ENCODE results near the gene HECTD2. TPM values are rescaled to one million over a fixed set of nuclear protein-coding genes. Genes with fewer than 3 reads are reported as not detected.

Gene HECTD2
- total RNA-seq, 1 experiment from 2014 or later = 2.0 TPM

DNA sequence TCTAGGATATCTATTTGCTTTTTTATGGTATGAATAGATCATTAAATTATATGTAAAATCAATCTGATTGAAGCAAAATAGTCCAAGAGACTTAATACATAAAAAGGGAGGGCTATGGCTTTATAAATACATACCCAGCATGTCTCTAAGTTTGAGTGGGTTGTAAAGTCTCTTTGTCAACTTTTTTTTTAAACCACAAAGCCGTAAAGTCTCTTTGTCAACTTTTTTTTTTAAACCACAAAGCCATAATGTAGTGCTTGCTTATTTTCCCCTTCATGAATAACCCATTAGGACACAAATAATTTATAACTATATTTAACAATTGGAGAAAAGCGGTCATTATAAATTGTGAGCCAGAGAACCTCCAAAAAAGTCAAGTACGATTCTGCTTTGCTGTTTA, 5.7 kb downstream of the HECTD2 start:
- CTCF ChIA-PET = interaction anchor here (0.6 kb wide), 1 partner anchor 27 kb away, joined by 3 read pairs; no protein-coding TSS in a partner anchor
- no peaks in the 10 kb centered on the region for H3K36me3 Mint-ChIP-seq (ENCODE audit: insufficient read depth, unreplicated experiment)
- no peak overlapping the region for H3K4me3 Mint-ChIP-seq (ENCODE audit: unreplicated experiment)
- TF ChIP-seq, protein P1, sequence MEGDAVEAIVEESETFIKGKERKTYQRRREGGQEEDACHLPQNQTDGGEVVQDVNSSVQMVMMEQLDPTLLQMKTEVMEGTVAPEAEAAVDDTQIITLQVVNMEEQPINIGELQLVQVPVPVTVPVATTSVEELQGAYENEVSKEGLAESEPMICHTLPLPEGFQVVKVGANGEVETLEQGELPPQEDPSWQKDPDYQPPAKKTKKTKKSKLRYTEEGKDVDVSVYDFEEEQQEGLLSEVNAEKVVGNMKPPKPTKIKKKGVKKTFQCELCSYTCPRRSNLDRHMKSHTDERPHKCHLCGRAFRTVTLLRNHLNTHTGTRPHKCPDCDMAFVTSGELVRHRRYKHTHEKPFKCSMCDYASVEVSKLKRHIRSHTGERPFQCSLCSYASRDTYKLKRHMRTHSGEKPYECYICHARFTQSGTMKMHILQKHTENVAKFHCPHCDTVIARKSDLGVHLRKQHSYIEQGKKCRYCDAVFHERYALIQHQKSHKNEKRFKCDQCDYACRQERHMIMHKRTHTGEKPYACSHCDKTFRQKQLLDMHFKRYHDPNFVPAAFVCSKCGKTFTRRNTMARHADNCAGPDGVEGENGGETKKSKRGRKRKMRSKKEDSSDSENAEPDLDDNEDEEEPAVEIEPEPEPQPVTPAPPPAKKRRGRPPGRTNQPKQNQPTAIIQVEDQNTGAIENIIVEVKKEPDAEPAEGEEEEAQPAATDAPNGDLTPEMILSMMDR (IDR thresholded peaks at IDR 0.05; ENCODE audit: insufficient read depth in 1 of 2, low read depth in 1 of 2, low read length in 1 of 2, severe bottlenecking in 1 of 2, unreplicated experiment in 1 of 2) = no peak
- no peak overlapping the region for H3K4me3 ChIP-seq (ENCODE audit: low read depth, low read length)
- no peak overlapping the region for H3K27ac Mint-ChIP-seq (ENCODE audit: unreplicated experiment)
- no peaks in the 10 kb centered on the region for H3K4me1 Mint-ChIP-seq (ENCODE audit: low read depth, unreplicated experiment)
- H3K9me3 ChIP-seq = no peaks in the 10 kb centered on the region
- DNase-seq = no peak
- POLR2A ChIA-PET = no interaction called here
- H3K9me3 Mint-ChIP-seq (ENCODE audit: unreplicated experiment) = no peaks in the 10 kb centered on the region
- no peaks in the 10 kb centered on the region for H3K36me3 ChIP-seq (ENCODE audit: control insufficient read depth, insufficient read depth, low read length)
- no peaks in the 10 kb centered on the region for H3K4me1 ChIP-seq
- intact Hi-C loops (cut with micrococcal nuclease; ENCODE audit: unreplicated experiment) = no loop called here
- no peaks in the 10 kb centered on the region for H3K27me3 ChIP-seq (replicated peaks; ENCODE audit: control insufficient read depth, insufficient read depth, low read length)
- H3K27me3 Mint-ChIP-seq (ENCODE audit: insufficient read depth, unreplicated experiment) = no peaks in the 10 kb centered on the region
- BruUV-seq (replicated peaks) = no TSS peak

DNA sequence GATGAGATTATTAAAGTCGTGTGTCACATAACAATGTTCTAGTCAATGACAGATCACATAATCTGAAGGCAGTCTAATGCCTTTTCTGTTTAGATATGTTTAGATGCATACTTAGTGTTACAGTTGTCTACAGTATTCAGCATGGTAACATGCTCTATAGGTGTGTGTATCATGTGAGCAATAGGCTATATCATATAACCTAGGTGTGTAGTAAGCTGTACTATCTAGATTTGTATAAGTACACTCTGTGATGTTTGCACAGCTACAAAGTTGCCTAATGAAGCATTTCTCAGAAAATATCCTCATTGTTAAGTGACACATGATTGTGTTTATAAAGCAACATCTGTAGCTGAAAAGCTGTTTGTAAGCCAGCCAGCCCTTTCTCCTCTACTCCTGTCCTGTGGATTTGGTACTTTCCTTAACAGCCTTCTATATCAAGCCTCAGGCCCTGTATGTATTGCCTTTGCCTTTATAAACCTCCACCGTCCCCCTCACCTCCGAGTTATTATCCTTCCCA, 6.3 kb downstream of the HECTD2 start:
- no TSS peak for BruUV-seq (replicated peaks)
- Mint-ChIP-seq H3K4me1 (ENCODE audit: low read depth, unreplicated experiment) (no peaks in the 10 kb centered on the region), H3K27me3 (ENCODE audit: insufficient read depth, unreplicated experiment) (peaks cover 3% of the 10 kb centered on the region), H3K27ac (ENCODE audit: unreplicated experiment) (no peak overlapping the region), H3K36me3 (ENCODE audit: insufficient read depth, unreplicated experiment) (no peaks in the 10 kb centered on the region), H3K9me3 (ENCODE audit: unreplicated experiment) (no peaks in the 10 kb centered on the region), H3K4me3 (ENCODE audit: unreplicated experiment) (no peak overlapping the region)
- intact Hi-C loops (cut with micrococcal nuclease; ENCODE audit: unreplicated experiment) = no loop called here
- DNase-seq = no peak
- Histone ChIP-seq H3K4me1 (no peaks in the 10 kb centered on the region), H3K27me3 (replicated peaks; ENCODE audit: control insufficient read depth, insufficient read depth, low read length) (no peaks in the 10 kb centered on the region), H3K36me3 (ENCODE audit: control insufficient read depth, insufficient read depth, low read length) (no peaks in the 10 kb centered on the region), H3K9me3 (no peaks in the 10 kb centered on the region), H3K4me3 (ENCODE audit: low read depth, low read length) (no peak overlapping the region)
- TF ChIP-seq, protein P1 (IDR thresholded peaks at IDR 0.05; ENCODE audit: insufficient read depth in 1 of 2, low read depth in 1 of 2, low read length in 1 of 2, severe bottlenecking in 1 of 2, unreplicated experiment in 1 of 2) = no peak
- ChIA-PET CTCF (no interaction called here), POLR2A (no interaction called here)

DNA sequence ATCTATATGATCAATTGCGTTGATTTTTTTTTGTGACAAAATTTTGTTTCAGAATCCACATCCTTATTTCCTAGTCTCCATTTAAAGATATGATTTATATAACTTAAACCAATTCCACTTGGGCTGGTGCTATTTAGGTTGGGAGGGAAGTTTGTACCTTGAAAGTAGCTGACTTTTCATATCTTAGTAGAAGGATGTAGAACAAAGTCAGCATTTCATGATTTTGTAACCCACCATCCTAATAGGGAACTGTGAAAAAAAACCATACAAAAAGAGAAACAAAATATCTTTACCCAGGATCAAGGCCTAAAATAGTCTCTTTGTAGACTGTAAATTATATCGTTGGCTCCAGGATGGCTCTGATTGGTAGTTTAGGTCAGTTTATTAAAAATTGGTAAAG, 8.3 kb downstream of the HECTD2 start:
- Histone ChIP-seq H3K9me3 (no peaks in the 10 kb centered on the region), H3K4me3 (ENCODE audit: low read depth, low read length) (no peak overlapping the region), H3K27me3 (replicated peaks; ENCODE audit: control insufficient read depth, insufficient read depth, low read length) (no peaks in the 10 kb centered on the region), H3K4me1 (no peaks in the 10 kb centered on the region), H3K36me3 (ENCODE audit: control insufficient read depth, insufficient read depth, low read length) (no peaks in the 10 kb centered on the region)
- BruUV-seq (replicated peaks) = no TSS peak
- Mint-ChIP-seq H3K27me3 (ENCODE audit: insufficient read depth, unreplicated experiment) (peaks cover 3% of the 10 kb centered on the region), H3K36me3 (ENCODE audit: insufficient read depth, unreplicated experiment) (no peaks in the 10 kb centered on the region), H3K9me3 (ENCODE audit: unreplicated experiment) (no peaks in the 10 kb centered on the region), H3K4me1 (ENCODE audit: low read depth, unreplicated experiment) (no peaks in the 10 kb centered on the region), H3K4me3 (ENCODE audit: unreplicated experiment) (no peak overlapping the region), H3K27ac (ENCODE audit: unreplicated experiment) (no peak overlapping the region)
- TF ChIP-seq, protein P1 (IDR thresholded peaks at IDR 0.05; ENCODE audit: insufficient read depth in 1 of 2, low read depth in 1 of 2, low read length in 1 of 2, severe bottlenecking in 1 of 2, unreplicated experiment in 1 of 2) = no peak
- no peak for DNase-seq
- CTCF ChIA-PET = no interaction called here
- POLR2A ChIA-PET = no interaction called here
- intact Hi-C loops (cut with micrococcal nuclease; ENCODE audit: unreplicated experiment) = no loop called here

Measured in Caco-2 (cell line).